NCI-H748 (cell line): Measurements from ENCODE around the gene PIGQ.
"Not testable (repeated sequence)": the region's sequence is repeated elsewhere in the genome, so short reads cannot be mapped to it uniquely, and the experiment has no call there.

Source experiments
- DNase-seq: peaks from one replicate; lab custom pipeline; 2025; ENCODE audit not compliant: unreplicated experiment; lab: John Stamatoyannopoulos, UW

PIGQ gene

GRCh38 chr16:583815-584591, 14.2 kb downstream of the PIGQ start:
- DNase-seq = peak; percentile 31

- peak; percentile 29 for DNase-seq
Measured at GRCh38 chr16:585351-585750, 15.6 kb downstream of the PIGQ start.

- no peak for DNase-seq
Measured at GRCh38 chr16:586047-586644, 16.4 kb downstream of the PIGQ start.

GRCh38 chr16:586645-587590, 17.1 kb downstream of the PIGQ start:
- no peak for DNase-seq

- DNase-seq = peak; percentile 48
Measured at GRCh38 chr16:588639-588888, 18.8 kb downstream of the PIGQ start.

- peak; percentile 89 for DNase-seq
Measured at GRCh38 chr16:588889-589657, 19.3 kb downstream of the PIGQ start.

- peak; percentile 95 for DNase-seq
Measured at GRCh38 chr16:589658-590187, 20.0 kb downstream of the PIGQ start, which contains the start of gene RAB40C. Gene RAB40C, plus strand, starts transcription at chr16:590066. Its CDS starts 226 bp downstream, at chr16:590292.

GRCh38 chr16:590188-590814, 20.5 kb downstream of the PIGQ start:
- peak; percentile 65 for DNase-seq

- no peak for DNase-seq
Measured at GRCh38 chr16:590815-591200, 21.0 kb downstream of the PIGQ start.

GRCh38 chr16:591231-591630, 21.5 kb downstream of the PIGQ start:
- no peak for DNase-seq

- DNase-seq = no peak
Measured at GRCh38 chr16:591892-592517, 22.2 kb downstream of the PIGQ start.

GRCh38 chr16:592518-593306, 22.9 kb downstream of the PIGQ start:
- DNase-seq = peak; percentile 16

GRCh38 chr16:593406-593805, 23.6 kb downstream of the PIGQ start:
- DNase-seq = peak; percentile 3

GRCh38 chr16:593807-594206, 24.0 kb downstream of the PIGQ start:
- no peak for DNase-seq

- DNase-seq = no peak
Measured at GRCh38 chr16:595094-595528, 25.3 kb downstream of the PIGQ start.

- no peak for DNase-seq
Measured at GRCh38 chr16:595942-596735, 26.4 kb downstream of the PIGQ start.

- no peak for DNase-seq
Measured at GRCh38 chr16:596736-597060, 26.9 kb downstream of the PIGQ start.

- DNase-seq = not testable (repeated sequence)
Measured at GRCh38 chr16:597655-598054, 27.9 kb downstream of the PIGQ start.
